ENCODE results near the gene ADAP1. TPM values are rescaled to one million over a fixed set of nuclear protein-coding genes. Genes with fewer than 3 reads are reported as not detected.

ADAP1 gene
- total RNA-seq, 1 experiment from 2014 or later, result 34.0 TPM

DNA sequence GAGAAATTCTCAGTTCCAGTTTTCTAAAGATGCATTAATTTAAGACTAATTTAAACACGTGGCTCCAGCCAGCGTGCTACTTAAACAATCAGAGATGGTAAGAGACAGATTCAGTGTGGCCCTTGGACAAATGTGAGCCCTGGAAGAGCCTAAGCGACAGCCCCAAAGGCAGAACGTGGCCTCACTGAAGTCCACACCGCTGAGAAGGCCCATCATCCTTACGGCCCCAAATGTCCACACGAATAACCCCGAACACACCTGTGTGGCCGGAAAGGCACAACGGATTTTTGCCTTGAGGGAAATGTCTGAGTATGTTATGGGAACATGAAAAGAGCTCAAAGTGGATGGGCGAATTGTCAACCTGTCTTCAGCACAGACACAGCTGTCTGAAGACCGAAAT lies 17.6 kb upstream of the ADAP1 start:
- Histone ChIP-seq H3K79me2 (ENCODE audit: insufficient read depth, low read length) (peaks cover 58% of the 10 kb centered on the region), H3K27me3 (ENCODE audit: insufficient read depth, low read length) (no peaks in the 10 kb centered on the region), H2AFZ (ENCODE audit: low read depth, low read length, poor library complexity, severe bottlenecking) (no peak overlapping the region), H3K36me3 (ENCODE audit: control insufficient read depth in 1 of 2, insufficient read depth in 2 of 2, low read length in 2 of 2) (peaks cover 28 to 36% of the 10 kb centered on the region in 2 experiments; a peak in 3 of 4 replicates), H3K4me1 (ENCODE audit: control insufficient read depth in 1 of 2, insufficient read depth in 2 of 2, low read length in 2 of 2) (peaks cover 0 to 5% of the 10 kb centered on the region in 2 experiments; a peak in 2 of 4 replicates), H3K27ac (ENCODE audit: low read depth, low read length) (no peak overlapping the region), H3K9me3 (ENCODE audit: control insufficient read depth in 1 of 2, insufficient read depth in 1 of 2, low read depth in 1 of 2, low read length in 2 of 2) (no peaks in the 10 kb centered on the region), H3K9ac (ENCODE audit: low read length) (no peak overlapping the region), H4K20me1 (ENCODE audit: insufficient read depth) (peaks cover 10% of the 10 kb centered on the region; the same call in 1 of the 2 replicates), H3K9me2 (ENCODE audit: insufficient read depth) (no peaks in the 10 kb centered on the region), H3K4me2 (ENCODE audit: low read length) (no peak overlapping the region), H3K4me3 (replicated peaks in 1 of 2; ENCODE audit: low read depth in 1 of 2, low read length in 2 of 2) (no peak overlapping the region)
- ChIA-PET POLR2A (no interaction called here), CTCF (no interaction called here), RAD21 (ENCODE audit: low non-redundant PET in 1 of 2, low total read pairs in 2 of 2, uncharacterized antibody in 2 of 2, unreplicated experiment in 2 of 2) (no interaction called here)
- DNase-seq (ENCODE audit: low read depth, low spot score), result no peak
- intact Hi-C loops (cut with micrococcal nuclease), result no loop called here
- no peak for ATAC-seq
- no TSS peak for BruUV-seq (replicated peaks)
- TF ChIP-seq TCF7L2 (IDR thresholded peaks at IDR 0.05; ENCODE audit: borderline replicate concordance, extremely low read depth, insufficient read depth, insufficient read length), result no peak
- TF ChIP-seq, protein P1, sequence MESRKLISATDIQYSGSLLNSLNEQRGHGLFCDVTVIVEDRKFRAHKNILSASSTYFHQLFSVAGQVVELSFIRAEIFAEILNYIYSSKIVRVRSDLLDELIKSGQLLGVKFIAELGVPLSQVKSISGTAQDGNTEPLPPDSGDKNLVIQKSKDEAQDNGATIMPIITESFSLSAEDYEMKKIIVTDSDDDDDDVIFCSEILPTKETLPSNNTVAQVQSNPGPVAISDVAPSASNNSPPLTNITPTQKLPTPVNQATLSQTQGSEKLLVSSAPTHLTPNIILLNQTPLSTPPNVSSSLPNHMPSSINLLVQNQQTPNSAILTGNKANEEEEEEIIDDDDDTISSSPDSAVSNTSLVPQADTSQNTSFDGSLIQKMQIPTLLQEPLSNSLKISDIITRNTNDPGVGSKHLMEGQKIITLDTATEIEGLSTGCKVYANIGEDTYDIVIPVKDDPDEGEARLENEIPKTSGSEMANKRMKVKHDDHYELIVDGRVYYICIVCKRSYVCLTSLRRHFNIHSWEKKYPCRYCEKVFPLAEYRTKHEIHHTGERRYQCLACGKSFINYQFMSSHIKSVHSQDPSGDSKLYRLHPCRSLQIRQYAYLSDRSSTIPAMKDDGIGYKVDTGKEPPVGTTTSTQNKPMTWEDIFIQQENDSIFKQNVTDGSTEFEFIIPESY (IDR thresholded peaks at IDR 0.05; ENCODE audit: extremely low read depth, insufficient replicate concordance, low read length), result no peak
- TF ChIP-seq, protein P2, sequence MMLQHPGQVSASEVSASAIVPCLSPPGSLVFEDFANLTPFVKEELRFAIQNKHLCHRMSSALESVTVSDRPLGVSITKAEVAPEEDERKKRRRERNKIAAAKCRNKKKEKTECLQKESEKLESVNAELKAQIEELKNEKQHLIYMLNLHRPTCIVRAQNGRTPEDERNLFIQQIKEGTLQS (IDR thresholded peaks at IDR 0.05), result no peak
- TF ChIP-seq RAD21 (IDR thresholded peaks at IDR 0.05; ENCODE audit: low read depth), result no peak
- TF ChIP-seq, protein P3, sequence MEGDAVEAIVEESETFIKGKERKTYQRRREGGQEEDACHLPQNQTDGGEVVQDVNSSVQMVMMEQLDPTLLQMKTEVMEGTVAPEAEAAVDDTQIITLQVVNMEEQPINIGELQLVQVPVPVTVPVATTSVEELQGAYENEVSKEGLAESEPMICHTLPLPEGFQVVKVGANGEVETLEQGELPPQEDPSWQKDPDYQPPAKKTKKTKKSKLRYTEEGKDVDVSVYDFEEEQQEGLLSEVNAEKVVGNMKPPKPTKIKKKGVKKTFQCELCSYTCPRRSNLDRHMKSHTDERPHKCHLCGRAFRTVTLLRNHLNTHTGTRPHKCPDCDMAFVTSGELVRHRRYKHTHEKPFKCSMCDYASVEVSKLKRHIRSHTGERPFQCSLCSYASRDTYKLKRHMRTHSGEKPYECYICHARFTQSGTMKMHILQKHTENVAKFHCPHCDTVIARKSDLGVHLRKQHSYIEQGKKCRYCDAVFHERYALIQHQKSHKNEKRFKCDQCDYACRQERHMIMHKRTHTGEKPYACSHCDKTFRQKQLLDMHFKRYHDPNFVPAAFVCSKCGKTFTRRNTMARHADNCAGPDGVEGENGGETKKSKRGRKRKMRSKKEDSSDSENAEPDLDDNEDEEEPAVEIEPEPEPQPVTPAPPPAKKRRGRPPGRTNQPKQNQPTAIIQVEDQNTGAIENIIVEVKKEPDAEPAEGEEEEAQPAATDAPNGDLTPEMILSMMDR (IDR thresholded peaks at IDR 0.05 in 2 of 3, conservative IDR thresholded peaks at IDR 0.05 in 1 of 3; ENCODE audit: borderline replicate concordance in 1 of 3, insufficient read depth in 1 of 3, low read depth in 2 of 3, low read length in 2 of 3), result no peak
- TF ChIP-seq, protein P4, sequence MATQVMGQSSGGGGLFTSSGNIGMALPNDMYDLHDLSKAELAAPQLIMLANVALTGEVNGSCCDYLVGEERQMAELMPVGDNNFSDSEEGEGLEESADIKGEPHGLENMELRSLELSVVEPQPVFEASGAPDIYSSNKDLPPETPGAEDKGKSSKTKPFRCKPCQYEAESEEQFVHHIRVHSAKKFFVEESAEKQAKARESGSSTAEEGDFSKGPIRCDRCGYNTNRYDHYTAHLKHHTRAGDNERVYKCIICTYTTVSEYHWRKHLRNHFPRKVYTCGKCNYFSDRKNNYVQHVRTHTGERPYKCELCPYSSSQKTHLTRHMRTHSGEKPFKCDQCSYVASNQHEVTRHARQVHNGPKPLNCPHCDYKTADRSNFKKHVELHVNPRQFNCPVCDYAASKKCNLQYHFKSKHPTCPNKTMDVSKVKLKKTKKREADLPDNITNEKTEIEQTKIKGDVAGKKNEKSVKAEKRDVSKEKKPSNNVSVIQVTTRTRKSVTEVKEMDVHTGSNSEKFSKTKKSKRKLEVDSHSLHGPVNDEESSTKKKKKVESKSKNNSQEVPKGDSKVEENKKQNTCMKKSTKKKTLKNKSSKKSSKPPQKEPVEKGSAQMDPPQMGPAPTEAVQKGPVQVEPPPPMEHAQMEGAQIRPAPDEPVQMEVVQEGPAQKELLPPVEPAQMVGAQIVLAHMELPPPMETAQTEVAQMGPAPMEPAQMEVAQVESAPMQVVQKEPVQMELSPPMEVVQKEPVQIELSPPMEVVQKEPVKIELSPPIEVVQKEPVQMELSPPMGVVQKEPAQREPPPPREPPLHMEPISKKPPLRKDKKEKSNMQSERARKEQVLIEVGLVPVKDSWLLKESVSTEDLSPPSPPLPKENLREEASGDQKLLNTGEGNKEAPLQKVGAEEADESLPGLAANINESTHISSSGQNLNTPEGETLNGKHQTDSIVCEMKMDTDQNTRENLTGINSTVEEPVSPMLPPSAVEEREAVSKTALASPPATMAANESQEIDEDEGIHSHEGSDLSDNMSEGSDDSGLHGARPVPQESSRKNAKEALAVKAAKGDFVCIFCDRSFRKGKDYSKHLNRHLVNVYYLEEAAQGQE (IDR thresholded peaks at IDR 0.05; ENCODE audit: low read depth), result no peak
- TF ChIP-seq ZFX (IDR thresholded peaks at IDR 0.05), result no peak
- TF ChIP-seq ZNF274 (IDR thresholded peaks at IDR 0.05; ENCODE audit: low read depth, low read length), result no peak
- TF ChIP-seq JUND (IDR thresholded peaks at IDR 0.05), result no peak
